WTC11 (cell line): ENCODE data around the gene GRP. TPM values are rescaled to one million over a fixed set of nuclear protein-coding genes. Genes with fewer than 3 reads are reported as not detected.
A peak's percentile ranks its signal among the peaks of the same experiment; 100 is the strongest.

Experiments
- ATAC-seq: fragments of 200-7000 bp; cut with Tn5 transposase; 2 replicates; pipeline ENCODE4 v1.10.0; 2021; ENCODE audit warnings: mild to moderate bottlenecking, moderate library complexity
- CTCF ChIA-PET: fragments of 300-600 bp; sonication (Branson Sonifier 250); formaldehyde crosslinking; loops from one replicate; lab custom pipeline; 2021; ENCODE audit warnings: antibody characterized with exemption; lab: Charles Lee
- POLR2A ChIA-PET: fragments of 350-600 bp; sonication (Branson Sonifier 250); formaldehyde crosslinking; loops from one replicate; lab custom pipeline; 2021; ENCODE audit warnings: antibody characterized with exemption; lab: Charles Lee
- DNase-seq: peaks from one replicate; pipeline ENCODE4 v3.0.0; 2021; ENCODE audit warnings: low spot score
- H3K27ac Mint-ChIP-seq: 2 replicates; pipeline ENCODE4 v1.8.0; 2021; ENCODE audit warnings: mixed read lengths
- H3K27me3 Mint-ChIP-seq: 2 replicates; pipeline ENCODE4 v1.8.0; 2021; ENCODE audit warnings: low read depth, mild to moderate bottlenecking, moderate library complexity, mixed read lengths
- H3K36me3 Mint-ChIP-seq: 2 replicates; pipeline ENCODE4 v1.8.0; 2021; ENCODE audit warnings: mixed read lengths
- H3K4me1 Mint-ChIP-seq: 2 replicates; pipeline ENCODE4 v1.8.0; 2022; ENCODE audit warnings: mixed read lengths
- H3K4me3 Mint-ChIP-seq: 2 replicates; pipeline ENCODE4 v1.8.0; 2021; ENCODE audit warnings: mild to moderate bottlenecking, moderate library complexity, mixed read lengths
- H3K9me3 Mint-ChIP-seq: 2 replicates; pipeline ENCODE4 v1.8.0; 2021; ENCODE audit warnings: mixed read lengths
- E2F4 ChIP-seq: sonication (generic); formaldehyde crosslinking; IDR thresholded peaks from 2 replicates; pipeline ENCODE4 v1.8.1; 2022; ENCODE audit warnings: low read depth, mild to moderate bottlenecking, moderate library complexity, missing genetic modification reagents, borderline replicate concordance
- EMX1 ChIP-seq: fragments of 250-450 bp; sonication (Bioruptor Pico); IDR thresholded peaks from 2 replicates; pipeline ENCODE4 v1.8.0; 2021; ENCODE audit warnings: mild to moderate bottlenecking
- FOXK1 ChIP-seq: sonication (generic); formaldehyde crosslinking; IDR thresholded peaks from 2 replicates; pipeline ENCODE4 v1.8.0; 2022; ENCODE audit warnings: mild to moderate bottlenecking, moderate library complexity, missing genetic modification reagents
- GTF2I ChIP-seq: fragments of 250-450 bp; sonication (Bioruptor Pico); conservative IDR thresholded peaks from 2 replicates; pipeline ENCODE4 v1.4.0; 2021; ENCODE audit warnings: mild to moderate bottlenecking
- IRF2 ChIP-seq: sonication (generic); formaldehyde crosslinking; IDR thresholded peaks from 2 replicates; pipeline ENCODE4 v1.8.0; 2022; ENCODE audit warnings: low read depth, missing genetic modification reagents, borderline replicate concordance
- MYBL2 ChIP-seq: sonication (generic); formaldehyde crosslinking; IDR thresholded peaks from 2 replicates; pipeline ENCODE4 v1.8.1; 2023; ENCODE audit warnings: mild to moderate bottlenecking, moderate library complexity, missing genetic modification reagents
- OVOL2 ChIP-seq: fragments of 250-450 bp; sonication (Bioruptor Pico); IDR thresholded peaks from 2 replicates; pipeline ENCODE4 v1.9.0; 2021; ENCODE audit warnings: mild to moderate bottlenecking, borderline replicate concordance
- PRDM15 ChIP-seq: sonication (generic); formaldehyde crosslinking; IDR thresholded peaks from 2 replicates; pipeline ENCODE4 v1.8.0; 2022; ENCODE audit warnings: missing genetic modification reagents
- STAT6 ChIP-seq: sonication (generic); formaldehyde crosslinking; conservative IDR thresholded peaks from 2 replicates; pipeline ENCODE4 v1.8.1; 2023; ENCODE audit warnings: mild to moderate bottlenecking, low read depth, missing genetic modification reagents, moderate library complexity
- TEAD1 ChIP-seq: sonication (generic); formaldehyde crosslinking; IDR thresholded peaks from 2 replicates; pipeline ENCODE4 v1.8.0; 2022; ENCODE audit warnings: mild to moderate bottlenecking, missing genetic modification reagents
- ZBTB43 ChIP-seq: sonication (generic); formaldehyde crosslinking; IDR thresholded peaks from 2 replicates; pipeline ENCODE4 v1.8.1; 2023; ENCODE audit warnings: mild to moderate bottlenecking, missing genetic modification reagents
- ZNF263 ChIP-seq: sonication (generic); formaldehyde crosslinking; IDR thresholded peaks from 2 replicates; pipeline ENCODE4 v1.8.1; 2022; ENCODE audit warnings: low read depth, mild to moderate bottlenecking, moderate library complexity, missing genetic modification reagents
- total RNA-seq: library from RNA; stranded (reverse); gene quantifications from 3 replicates; pipeline ENCODE4 v1.2.3, GENCODE V29; 2021
- TF ChIP-seq, protein P1 (sequence below): sonication (generic); formaldehyde crosslinking; conservative IDR thresholded peaks from 2 replicates; pipeline ENCODE4 v1.8.1; 2022; ENCODE audit warnings: mild to moderate bottlenecking, missing genetic modification reagents

Gene GRP
- total RNA-seq, 1 experiment from 2014 or later, result 0.22 TPM

GRCh38 chr18:59266459-59266858 is 46.5 kb downstream of the GRP start:
- POLR2A ChIA-PET, result no interaction called here
- CTCF ChIA-PET, result interaction anchor here (2.7 to 4.9 kb wide), 4 partner anchors 10 to 136 kb away, joined by 10 to 45 read pairs (median 38); partner anchors contain the start of gene GRP
- H3K4me1 Mint-ChIP-seq, result peaks cover 58% of the 10 kb centered on the region
- H3K27ac Mint-ChIP-seq, result no peak overlapping the region
- H3K4me3 Mint-ChIP-seq, result no peak overlapping the region
- no peaks in the 10 kb centered on the region; the same call in 1 of the 2 replicates for H3K36me3 Mint-ChIP-seq
- TF ChIP-seq GTF2I (0 out of 2 replicates have a peak, but pooled peaks have one; percentile 11), STAT6 (CRISPR knock-in tag) (no peak)
- DNase-seq (no peak), ATAC-seq (no peak)
- H3K9me3 Mint-ChIP-seq, result no peaks in the 10 kb centered on the region
- H3K27me3 Mint-ChIP-seq, result peaks cover 98% of the 10 kb centered on the region

DNA sequence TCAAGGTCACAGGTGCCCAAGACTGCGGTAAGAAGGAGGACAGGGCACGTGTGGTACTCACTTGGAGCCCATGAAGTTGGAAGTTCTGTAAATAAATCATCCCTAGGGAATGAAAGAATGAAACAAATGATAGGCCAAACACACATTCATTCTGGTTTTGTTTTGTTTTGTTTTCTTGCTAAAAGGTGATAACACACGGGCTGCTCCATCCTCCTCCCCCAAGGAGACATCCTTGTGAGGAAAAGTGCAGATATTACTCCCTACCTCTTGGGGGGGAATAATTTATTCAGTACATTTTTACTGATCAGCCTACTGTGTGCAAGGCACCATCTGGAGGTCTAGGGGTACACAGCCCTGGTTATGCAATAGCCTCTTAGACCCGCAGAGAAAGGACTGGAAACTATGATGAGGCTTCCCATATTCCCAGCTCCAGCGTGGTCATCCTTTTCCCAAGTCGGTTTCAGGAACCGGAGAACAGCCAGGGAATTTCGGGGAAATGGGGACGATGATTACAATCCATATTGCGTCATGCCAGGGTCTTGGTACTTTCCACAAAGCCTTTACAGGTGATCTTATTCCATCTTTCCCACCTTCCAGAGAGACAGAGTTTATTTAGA is 47.0 kb downstream of the GRP start:
- Mint-ChIP-seq H3K27ac (no peak overlapping the region), H3K9me3 (no peaks in the 10 kb centered on the region), H3K4me3 (peak overlapping the region; percentile 69), H3K27me3 (peaks cover 98% of the 10 kb centered on the region), H3K4me1 (peaks cover 64% of the 10 kb centered on the region), H3K36me3 (no peaks in the 10 kb centered on the region; the same call in 1 of the 2 replicates)
- DNase-seq (no peak), ATAC-seq (no peak)
- ChIA-PET POLR2A (no interaction called here), CTCF (interaction anchor here (1.9 to 4.9 kb wide), 5 partner anchors 17 to 499 kb away, joined by 4 to 45 read pairs (median 31); partner anchors contain the start of genes GRP and SEC11C)
- TF ChIP-seq IRF2 (CRISPR knock-in tag) (no peak), OVOL2 (CRISPR knock-in tag) (no peak), EMX1 (no peak), MYBL2 (no peak), E2F4 (CRISPR knock-in tag) (no peak), FOXK1 (CRISPR knock-in tag) (no peak), ZBTB43 (CRISPR knock-in tag) (no peak), TEAD1 (no peak), PRDM15 (CRISPR knock-in tag) (no peak), ZNF263 (CRISPR knock-in tag) (no peak)
- TF ChIP-seq, protein P1, sequence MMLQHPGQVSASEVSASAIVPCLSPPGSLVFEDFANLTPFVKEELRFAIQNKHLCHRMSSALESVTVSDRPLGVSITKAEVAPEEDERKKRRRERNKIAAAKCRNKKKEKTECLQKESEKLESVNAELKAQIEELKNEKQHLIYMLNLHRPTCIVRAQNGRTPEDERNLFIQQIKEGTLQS (CRISPR knock-in tag), result no peak
